MM.1S (cell line): Measurements from ENCODE around the gene FAM227B.

ENCODE experiments used
- DNase-seq: peaks from one replicate; pipeline ENCODE4 v3.0.0-alpha.2; 2015
- H2AFZ ChIP-seq: fragments of 300-600 bp; sonication (generic); 2 replicates; pipeline ENCODE4 v1.6.0; 2016; ENCODE audit warnings: antibody characterized with exemption, low read length
- H3F3A ChIP-seq: fragments of 300-600 bp; sonication (generic); 2 replicates; pipeline ENCODE4 v1.6.1; 2016; ENCODE audit warnings: mild to moderate bottlenecking, antibody characterized with exemption, low read length, moderate library complexity, mixed read lengths; ENCODE audit not compliant: insufficient read depth
- H3K27ac ChIP-seq: fragments of 300-600 bp; sonication (generic); 2 replicates; pipeline ENCODE4 v1.5.1; 2016; ENCODE audit warnings: mild to moderate bottlenecking, low read length
- H3K27me3 ChIP-seq: fragments of 300-600 bp; sonication (generic); replicated peaks from 2 replicates; pipeline ENCODE4 v1.6.0; 2016; ENCODE audit warnings: low read length; ENCODE audit not compliant: insufficient read depth
- H3K36me3 ChIP-seq: fragments of 300-600 bp; sonication (generic); replicated peaks from 2 replicates; pipeline ENCODE4 v1.6.1; 2016; ENCODE audit warnings: mild to moderate bottlenecking, low read length, mixed read lengths; ENCODE audit not compliant: insufficient read depth
- H3K4me1 ChIP-seq: fragments of 300-600 bp; sonication (generic); 2 replicates; pipeline ENCODE4 v1.6.1; 2016; ENCODE audit warnings: low read length, mixed read lengths
- H3K4me2 ChIP-seq: fragments of 300-600 bp; sonication (generic); 2 replicates; pipeline ENCODE4 v1.6.0; 2016; ENCODE audit warnings: low read depth, low read length
- H3K4me3 ChIP-seq: fragments of 300-600 bp; sonication (generic); 2 replicates; pipeline ENCODE4 v1.5.1; 2016; ENCODE audit warnings: low read length, mixed read lengths
- H3K79me2 ChIP-seq: fragments of 300-600 bp; sonication (generic); 2 replicates; pipeline ENCODE4 v1.6.1; 2016; ENCODE audit warnings: mixed run types, low read length, mixed read lengths
- H3K9ac ChIP-seq: fragments of 300-600 bp; sonication (generic); 2 replicates; pipeline ENCODE4 v1.6.1; 2016; ENCODE audit warnings: low read length, mixed read lengths
- H3K9me2 ChIP-seq: fragments of 300-600 bp; sonication (generic); replicated peaks from 2 replicates; pipeline ENCODE4 v1.6.1; 2016; ENCODE audit warnings: mild to moderate bottlenecking, low read length, mixed read lengths; ENCODE audit not compliant: insufficient read depth
- H3K9me3 ChIP-seq: fragments of 300-600 bp; sonication (generic); replicated peaks from 2 replicates; pipeline ENCODE4 v1.6.1; 2016; ENCODE audit warnings: mild to moderate bottlenecking, low read length, mixed read lengths; ENCODE audit not compliant: insufficient read depth
- H4K20me1 ChIP-seq: fragments of 300-600 bp; sonication (generic); 2 replicates; pipeline ENCODE4 v1.6.1; 2016; ENCODE audit warnings: mild to moderate bottlenecking, low read length, moderate library complexity, mixed read lengths; ENCODE audit not compliant: insufficient read depth
- CTCF ChIP-seq: fragments of 300-600 bp; sonication (generic); IDR thresholded peaks from 2 replicates; pipeline ENCODE4 v1.5.1; 2016; ENCODE audit warnings: antibody characterized with exemption, low read length, mixed read lengths
- EZH2 ChIP-seq: fragments of 300-600 bp; sonication (generic); optimal IDR thresholded peaks from 2 replicates; pipeline ENCODE3; 2017; ENCODE audit warnings: low read depth, mild to moderate bottlenecking, antibody characterized with exemption, low read length, mixed read lengths
- EZH2phosphoT487 ChIP-seq: fragments of 300-600 bp; sonication (generic); IDR thresholded peaks from 2 replicates; pipeline ENCODE4 v1.6.1; 2018; ENCODE audit warnings: antibody characterized with exemption, low read length

The FAM227B gene

DNA sequence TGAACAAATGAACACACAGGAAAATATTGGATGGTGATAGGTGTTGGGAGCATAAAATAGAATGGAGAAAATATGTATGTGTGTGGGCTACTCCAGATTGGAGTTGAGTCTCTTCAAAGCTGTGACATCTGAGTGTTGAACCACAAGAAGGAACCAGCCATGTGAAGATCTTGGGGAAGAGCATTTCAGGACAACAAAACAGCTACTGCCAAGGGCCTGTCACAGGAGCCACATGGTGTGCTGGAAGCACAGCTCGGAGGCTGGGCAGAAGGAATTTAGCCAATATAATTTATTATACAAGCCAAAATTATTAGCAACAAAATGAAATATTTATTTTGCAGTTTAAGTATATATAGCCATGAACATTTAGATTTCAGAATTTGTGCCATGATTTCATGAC is 305.9 kb downstream of the FAM227B start:
- no peak overlapping the region for H3K4me2 ChIP-seq
- H3K79me2 ChIP-seq: no peaks in the 10 kb centered on the region; the same call in 1 of the 2 replicates
- no peaks in the 10 kb centered on the region for H3K9me2 ChIP-seq
- H3K4me1 ChIP-seq: no peaks in the 10 kb centered on the region
- no peak overlapping the region for H3K27ac ChIP-seq
- TF ChIP-seq EZH2phosphoT487: no peak
- TF ChIP-seq EZH2: no peak
- TF ChIP-seq CTCF: no peak
- DNase-seq: no peak
- no peaks in the 10 kb centered on the region for H4K20me1 ChIP-seq
- no peaks in the 10 kb centered on the region for H3K36me3 ChIP-seq
- H2AFZ ChIP-seq: no peak overlapping the region
- no peak overlapping the region for H3K4me3 ChIP-seq
- H3F3A ChIP-seq: no peaks in the 10 kb centered on the region
- H3K9ac ChIP-seq: no peak overlapping the region
- no peaks in the 10 kb centered on the region for H3K9me3 ChIP-seq
- H3K27me3 ChIP-seq: no peaks in the 10 kb centered on the region

DNA sequence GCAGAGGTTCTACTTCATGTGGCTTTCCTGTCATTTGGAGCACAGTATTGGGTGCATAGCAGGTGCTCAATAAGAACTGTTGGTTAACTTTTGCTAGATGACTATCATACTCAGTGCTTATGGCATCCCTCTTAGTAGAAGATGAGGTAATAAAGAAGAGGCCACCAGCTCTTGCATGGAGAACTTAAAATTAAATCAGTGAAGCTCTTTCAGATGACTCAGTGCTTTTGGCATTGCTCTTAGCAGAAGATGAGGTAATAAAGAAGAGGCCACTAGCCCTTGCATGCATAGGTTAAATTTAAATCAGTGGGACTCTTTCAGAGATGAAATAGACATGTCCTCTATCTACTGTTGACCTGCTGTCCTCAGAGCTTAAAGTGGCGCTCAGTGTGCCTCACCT is 307.0 kb downstream of the FAM227B start:
- no peak for TF ChIP-seq CTCF
- no peak for TF ChIP-seq EZH2phosphoT487
- TF ChIP-seq EZH2: no peak
- no peaks in the 10 kb centered on the region for H3K4me1 ChIP-seq
- no peaks in the 10 kb centered on the region for H3K9me3 ChIP-seq
- no peak overlapping the region for H2AFZ ChIP-seq
- no peak overlapping the region for H3K27ac ChIP-seq
- no peak overlapping the region for H3K4me3 ChIP-seq
- no peaks in the 10 kb centered on the region for H3K9me2 ChIP-seq
- no peak overlapping the region for H3K4me2 ChIP-seq
- no peaks in the 10 kb centered on the region; the same call in 1 of the 2 replicates for H3K79me2 ChIP-seq
- H3K27me3 ChIP-seq: no peaks in the 10 kb centered on the region
- H3K36me3 ChIP-seq: no peaks in the 10 kb centered on the region
- H3K9ac ChIP-seq: no peak overlapping the region
- H3F3A ChIP-seq: no peaks in the 10 kb centered on the region
- no peaks in the 10 kb centered on the region for H4K20me1 ChIP-seq
- no peak for DNase-seq

- H3F3A ChIP-seq: no peaks in the 10 kb centered on the region; the same call in 1 of the 2 replicates
- H3K9me2 ChIP-seq: no peaks in the 10 kb centered on the region
- H3K4me3 ChIP-seq: no peak overlapping the region
- H4K20me1 ChIP-seq: no peaks in the 10 kb centered on the region
- H3K9me3 ChIP-seq: no peaks in the 10 kb centered on the region
- no peak overlapping the region for H2AFZ ChIP-seq
- H3K9ac ChIP-seq: no peak overlapping the region
- no peak for DNase-seq
- no peak for TF ChIP-seq EZH2phosphoT487
- no peak for TF ChIP-seq EZH2
- TF ChIP-seq CTCF: no peak
- no peaks in the 10 kb centered on the region for H3K27me3 ChIP-seq
- no peaks in the 10 kb centered on the region for H3K36me3 ChIP-seq
- no peaks in the 10 kb centered on the region; the same call in 1 of the 2 replicates for H3K79me2 ChIP-seq
- H3K27ac ChIP-seq: no peak overlapping the region
- H3K4me2 ChIP-seq: no peak overlapping the region
- peaks cover 22% of the 10 kb centered on the region for H3K4me1 ChIP-seq
These were observed 310.7 kb downstream of the FAM227B start for GRCh38 chr15:49309889-49310288.
